SK-N-SH (cell line): ENCODE measurements around the gene CASK. TPM values are rescaled to one million over a fixed set of nuclear protein-coding genes. Genes with fewer than 3 reads are reported as not detected.

ENCODE experiments used
- CTCF ChIA-PET: fragments of 300-600, 350-600 bp; formaldehyde crosslinking; extraction: SDS; loops from one replicate; lab custom pipeline; 2021; lab: Yijun Ruan, JAX
- POLR2A ChIA-PET: fragments of 350-600 bp; sonication (Branson Sonifier 250); formaldehyde crosslinking; extraction: SDS; loops from one replicate; lab custom pipeline; 2020; ENCODE audit warnings: antibody characterized with exemption, inconsistent platforms; lab: Yijun Ruan, JAX
- DNase-seq: peaks from one replicate; pipeline ENCODE4 v3.0.0; 2012
- H2AFZ ChIP-seq: fragments of 200-600 bp; sonication (generic); 2 replicates; pipeline ENCODE4 v1.8.1; 2016; ENCODE audit warnings: antibody characterized with exemption, mild to moderate bottlenecking, low read depth
- H3F3A ChIP-seq: fragments of 200-600 bp; sonication (generic); replicated peaks from 2 replicates; pipeline ENCODE3; 2016; ENCODE audit warnings: antibody characterized with exemption, mild to moderate bottlenecking; ENCODE audit not compliant: insufficient read depth
- H3K27ac ChIP-seq, 2 experiments: fragments of 200-500 bp in 1 of 2; fragments of 200-600 bp in 1 of 2; sonication (Bioruptor generic) in 1 of 2; sonication (generic), shearing (Covaris generic) in 1 of 2; 2 replicates each; pipeline versions ENCODE4 v1.5.1 to v1.6.1; 2014 to 2016; ENCODE audit warnings: low read depth in 2 of 2, inconsistent platforms in 1 of 2, low read length in 1 of 2, mild to moderate bottlenecking in 1 of 2, mixed read lengths in 1 of 2
- H3K27me3 ChIP-seq: fragments of 200-600 bp; sonication (generic), shearing (Covaris generic); 2 replicates; pipeline ENCODE4 v1.6.1; 2016; ENCODE audit warnings: mixed run types; ENCODE audit not compliant: insufficient read depth
- H3K36me3 ChIP-seq, 2 experiments: fragments of 200-500 bp in 1 of 2; fragments of 200-600 bp in 1 of 2; sonication (Bioruptor generic) in 1 of 2; sonication (generic) in 1 of 2; replicated peaks in 1 of 2; 2 replicates each; pipeline versions ENCODE3 to v1.5.1; 2014 to 2016; ENCODE audit warnings: low read length in 1 of 2, mild to moderate bottlenecking in 1 of 2; ENCODE audit not compliant: insufficient read depth in 2 of 2, control insufficient read depth in 1 of 2
- H3K4me1 ChIP-seq, 2 experiments: fragments of 200-500 bp in 1 of 2; fragments of 200-600 bp in 1 of 2; sonication (Bioruptor generic) in 1 of 2; sonication (generic), shearing (Covaris generic) in 1 of 2; 2 replicates each; pipeline versions ENCODE4 v1.5.1 to v1.6.1; 2014 to 2016; ENCODE audit warnings: low read depth in 1 of 2, low read length in 1 of 2, mixed run types in 1 of 2; ENCODE audit not compliant: insufficient read depth in 2 of 2, control insufficient read depth in 1 of 2
- H3K4me2 ChIP-seq: fragments of 200-600 bp; sonication (generic), shearing (Covaris generic); 2 replicates; pipeline ENCODE4 v1.6.1; 2017; ENCODE audit warnings: mixed run types
- H3K4me3 ChIP-seq, 2 experiments: fragments of 200-500 bp in 1 of 2; fragments of 200-600 bp in 1 of 2; sonication (Bioruptor generic) in 1 of 2; sonication (generic), shearing (Covaris generic) in 1 of 2; 2 replicates each; pipeline versions ENCODE4 v1.5.1 to v1.8.1; 2014 to 2016; ENCODE audit warnings: low read depth in 2 of 2, inconsistent platforms in 1 of 2, low read length in 1 of 2, mild to moderate bottlenecking in 1 of 2, mixed read lengths in 1 of 2, moderate library complexity in 1 of 2
- H3K79me2 ChIP-seq: fragments of 200-600 bp; sonication (generic); 2 replicates; pipeline ENCODE4 v1.8.1; 2017; ENCODE audit warnings: mild to moderate bottlenecking; ENCODE audit not compliant: insufficient read depth
- H3K9ac ChIP-seq: fragments of 200-600 bp; sonication (generic); 2 replicates; pipeline ENCODE4 v1.6.1; 2017; ENCODE audit warnings: mixed run types
- H3K9me2 ChIP-seq: fragments of 200-600 bp; sonication (generic); 2 replicates; pipeline ENCODE4 v1.6.1; 2017; ENCODE audit warnings: mixed run types
- H3K9me3 ChIP-seq: fragments of 200-600 bp; sonication (generic); 2 replicates; pipeline ENCODE4 v1.6.1; 2017; ENCODE audit warnings: mixed run types, mild to moderate bottlenecking, moderate library complexity
- H4K20me1 ChIP-seq: fragments of 200-600 bp; sonication (generic); 2 replicates; pipeline ENCODE4 v1.6.1; 2017; ENCODE audit warnings: mild to moderate bottlenecking, mixed run types; ENCODE audit not compliant: insufficient read depth
- ELF1 ChIP-seq: IDR thresholded peaks from 2 replicates; pipeline ENCODE4 v1.4.0; 2012
- EP300 ChIP-seq, 2 experiments: IDR thresholded peaks; 2 replicates each; pipeline versions ENCODE4 v1.4.0 to v1.6.1; 2012; ENCODE audit warnings: borderline replicate concordance in 1 of 2, low read depth in 1 of 2, low read length in 1 of 2
- EZH2phosphoT487 ChIP-seq: fragments of 200-600 bp; sonication (generic); IDR thresholded peaks from 2 replicates; pipeline ENCODE4 v1.6.1; 2017; ENCODE audit warnings: low read depth, mixed run types, mild to moderate bottlenecking, antibody characterized with exemption, moderate library complexity, borderline replicate concordance
- FOXJ3 ChIP-seq: sonication (generic); formaldehyde crosslinking; IDR thresholded peaks from 2 replicates; pipeline ENCODE4 v1.5.1; 2020; ENCODE audit warnings: mild to moderate bottlenecking, missing genetic modification reagents
- FOXM1 ChIP-seq: IDR thresholded peaks from 2 replicates; pipeline ENCODE4 v1.4.0; 2012; ENCODE audit warnings: low read depth, mild to moderate bottlenecking
- JUND ChIP-seq: IDR thresholded peaks from 2 replicates; pipeline ENCODE4 v1.4.0; 2012
- RAD21 ChIP-seq: IDR thresholded peaks from 2 replicates; pipeline ENCODE4 v1.6.1; 2012; ENCODE audit warnings: mild to moderate bottlenecking, low read length
- RCOR1 ChIP-seq: fragments of 150-350 bp; IDR thresholded peaks from 2 replicates; pipeline ENCODE4 v1.6.1; 2017; ENCODE audit warnings: antibody characterized with exemption, low read length
- RFX5 ChIP-seq: IDR thresholded peaks from 2 replicates; pipeline ENCODE4 v1.6.1; 2012; ENCODE audit warnings: mild to moderate bottlenecking, improper control_type of control experiment, low read length
- RXRA ChIP-seq: IDR thresholded peaks from 2 replicates; pipeline ENCODE4 v1.4.0; 2012; ENCODE audit warnings: low read depth, mild to moderate bottlenecking, borderline replicate concordance
- SIN3A ChIP-seq: IDR thresholded peaks from 2 replicates; pipeline ENCODE4 v1.6.1; 2012; ENCODE audit warnings: low read depth, mild to moderate bottlenecking, low read length, moderate library complexity, borderline replicate concordance
- SMC3 ChIP-seq: IDR thresholded peaks from 2 replicates; pipeline ENCODE4 v1.6.1; 2012; ENCODE audit warnings: low read depth, low read length, improper control_type of control experiment
- YY1 ChIP-seq: IDR thresholded peaks from 2 replicates; pipeline ENCODE4 v1.4.0; 2012; ENCODE audit warnings: low read depth, mild to moderate bottlenecking
- WGBS: methylation state at CpG from one replicate; pipeline ENCODE4 v1.1.6; 2017; ENCODE audit warnings: low lambda C conversion rate; 5-methylcytosine and 5-hydroxymethylcytosine counted together
- polyA plus RNA-seq, 3 experiments: library from polyadenylated mRNA; depleted of rRNA; stranded (reverse); fragments of >200 nt; gene quantifications; 2 replicates each; pipeline ENCODE4 v1.2.3, GENCODE V29; 2012
- TF ChIP-seq, protein P1 (sequence below): fragments of 150-350 bp; IDR thresholded peaks from 2 replicates; pipeline ENCODE4 v1.6.1; 2017; ENCODE audit warnings: antibody characterized with exemption, low read length, low read depth, borderline replicate concordance

The CASK gene
- polyA plus RNA-seq, 1 of the 3 experiments (the other 2 are of a cell fraction) = 7.0 TPM

DNA sequence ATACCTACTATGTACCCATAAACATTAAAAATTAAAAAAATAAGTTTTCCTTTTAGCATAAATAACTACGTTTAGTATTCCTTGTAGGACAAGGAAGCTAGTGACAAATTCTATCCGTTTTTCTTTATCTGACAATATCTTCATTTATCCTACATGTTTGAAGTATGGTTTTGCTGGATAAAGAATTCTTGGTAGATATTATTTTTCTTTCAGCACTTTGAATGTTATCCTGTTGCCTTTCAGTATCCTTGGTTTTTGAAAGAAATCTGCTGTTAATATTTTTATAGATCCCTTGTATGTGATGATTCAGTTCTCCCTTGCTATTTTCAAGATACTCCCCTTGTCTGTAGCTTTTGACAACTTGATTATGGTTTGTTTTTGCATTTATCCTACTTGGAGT, 76.6 kb downstream of the CASK start:
- Histone ChIP-seq H3K27me3 (no peaks in the 10 kb centered on the region), H3F3A (no peaks in the 10 kb centered on the region), H4K20me1 (no peaks in the 10 kb centered on the region)
- CTCF ChIA-PET = no interaction called here
- 41% methylated on average over 2 of the region's 2 CpGs for WGBS
- TF ChIP-seq SMC3 = no peak
- no peak for TF ChIP-seq JUND
- no peak for TF ChIP-seq ELF1
- TF ChIP-seq FOXJ3 (CRISPR knock-in tag) = no peak
- TF ChIP-seq EZH2phosphoT487 = no peak
- no peak for TF ChIP-seq RCOR1
- TF ChIP-seq RFX5 = no peak
- no peak for TF ChIP-seq RXRA
- no peak for TF ChIP-seq YY1
- no peak for TF ChIP-seq FOXM1
- TF ChIP-seq, protein P1, sequence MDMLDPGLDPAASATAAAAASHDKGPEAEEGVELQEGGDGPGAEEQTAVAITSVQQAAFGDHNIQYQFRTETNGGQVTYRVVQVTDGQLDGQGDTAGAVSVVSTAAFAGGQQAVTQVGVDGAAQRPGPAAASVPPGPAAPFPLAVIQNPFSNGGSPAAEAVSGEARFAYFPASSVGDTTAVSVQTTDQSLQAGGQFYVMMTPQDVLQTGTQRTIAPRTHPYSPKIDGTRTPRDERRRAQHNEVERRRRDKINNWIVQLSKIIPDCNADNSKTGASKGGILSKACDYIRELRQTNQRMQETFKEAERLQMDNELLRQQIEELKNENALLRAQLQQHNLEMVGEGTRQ = no peak
- no peak for TF ChIP-seq SIN3A
- TF ChIP-seq EP300 (IDR thresholded peaks at IDR 0.05; ENCODE audit: borderline replicate concordance in 1 of 2, low read depth in 1 of 2, low read length in 1 of 2) = no peak
- no peak for TF ChIP-seq RAD21
- TF ChIP-seq, all 33 proteins: peak for 0
- Histone ChIP-seq H2AFZ (no peak overlapping the region), H3K36me3 (peaks cover 3 to 32% of the 10 kb centered on the region in 2 experiments), H3K79me2 (no peaks in the 10 kb centered on the region), H3K9ac (no peak overlapping the region), H3K4me3 (no peak overlapping the region), H3K4me1 (no peaks in the 10 kb centered on the region), H3K4me2 (no peak overlapping the region), H3K27ac (no peak overlapping the region), H3K9me2 (no peaks in the 10 kb centered on the region), H3K9me3 (peaks cover 19% of the 10 kb centered on the region)
- POLR2A ChIA-PET = no interaction called here
- no peak for DNase-seq

DNA sequence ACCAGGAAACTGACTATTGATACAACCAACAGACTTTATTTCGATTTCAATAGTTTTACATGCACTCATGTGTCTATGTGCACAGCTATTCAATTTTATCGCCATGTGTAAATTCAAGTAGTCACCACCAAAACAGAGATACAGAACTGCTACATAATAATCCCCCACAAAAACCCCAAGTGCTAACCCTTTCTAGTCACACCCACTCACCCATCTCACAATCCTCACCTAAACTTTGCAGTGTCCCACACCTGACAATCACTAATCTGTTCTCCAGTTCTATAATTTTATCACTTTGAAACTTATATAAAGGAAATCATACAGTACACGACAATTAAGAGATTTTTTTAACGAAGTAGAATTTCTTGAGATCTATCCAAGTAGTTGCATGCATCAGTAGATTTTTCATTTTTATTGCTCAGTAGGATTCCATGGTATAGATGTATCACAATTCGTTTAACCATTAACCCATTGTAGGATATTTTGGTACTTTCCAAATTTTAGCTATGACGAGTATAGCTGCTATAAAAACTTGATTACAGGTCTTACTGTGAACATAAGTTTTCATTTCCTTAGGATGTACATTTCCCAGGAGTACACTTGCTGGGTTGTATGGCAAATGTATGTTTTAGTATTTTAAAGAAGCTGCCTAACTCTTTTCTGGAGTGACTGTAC, 85.9 kb downstream of the CASK start:
- no peaks in the 10 kb centered on the region for H3K79me2 ChIP-seq
- H3K27me3 ChIP-seq = no peaks in the 10 kb centered on the region
- peaks cover under 1% of the 10 kb centered on the region; the same call in 1 of the 2 replicates for H3K9me3 ChIP-seq
- H3K9ac ChIP-seq = no peak overlapping the region
- no peaks in the 10 kb centered on the region for H4K20me1 ChIP-seq
- no peak overlapping the region for H3K4me3 ChIP-seq
- no peak overlapping the region for H3K4me2 ChIP-seq
- no peak for DNase-seq
- H3K9me2 ChIP-seq = no peaks in the 10 kb centered on the region
- no peak overlapping the region for H2AFZ ChIP-seq
- H3K27ac ChIP-seq = no peak overlapping the region
- no peaks in the 10 kb centered on the region for H3F3A ChIP-seq
- peaks cover 0 to 8% of the 10 kb centered on the region in 2 experiments for H3K36me3 ChIP-seq
- H3K4me1 ChIP-seq = no peaks in the 10 kb centered on the region; a peak in 1 of 4 replicates
- TF ChIP-seq, protein P1 = no peak
- TF ChIP-seq SMC3 (no peak), SIN3A (no peak)
- WGBS = 55% methylated on average over 6 of the region's 6 CpGs
- ChIA-PET CTCF (no interaction called here), POLR2A (no interaction called here)
